ENCODE measurements around the gene UST.

Gene UST

GRCh38 chr6:148746363-148747144 lies at the start of gene UST:
TSS of gene UST (plus strand) at chr6:148747030. CDS start at chr6:148747431, 401 bp downstream.
- DNase-seq (ENCODE audit: low spot score) = peak; percentile 87

- no peak for DNase-seq (ENCODE audit: low spot score)
Measured at GRCh38 chr6:148697895-148698440, 48.9 kb upstream of the UST start.

- no peak for DNase-seq (ENCODE audit: low spot score)
Measured at GRCh38 chr6:148698671-148699180, 48.1 kb upstream of the UST start.

GRCh38 chr6:148700047-148700715 lies 46.6 kb upstream of the UST start:
- DNase-seq (ENCODE audit: low spot score) = no peak

- DNase-seq (ENCODE audit: low spot score) = peak; percentile 38
Measured at GRCh38 chr6:148700741-148701311, 46.0 kb upstream of the UST start.

GRCh38 chr6:148701375-148701774 lies 45.5 kb upstream of the UST start:
- DNase-seq (ENCODE audit: low spot score) = no peak

GRCh38 chr6:148703900-148704299 lies 42.9 kb upstream of the UST start:
- DNase-seq (ENCODE audit: low spot score) = no peak

- DNase-seq (ENCODE audit: low spot score) = no peak
Measured at GRCh38 chr6:148704400-148705246, 42.2 kb upstream of the UST start.

- no peak for DNase-seq (ENCODE audit: low spot score)
Measured at GRCh38 chr6:148708707-148709106, 38.1 kb upstream of the UST start.

- no peak for DNase-seq (ENCODE audit: low spot score)
Measured at GRCh38 chr6:148709577-148709976, 37.3 kb upstream of the UST start.

GRCh38 chr6:148711833-148712654 lies 34.8 kb upstream of the UST start:
- no peak for DNase-seq (ENCODE audit: low spot score)

GRCh38 chr6:148713033-148713738 lies 33.6 kb upstream of the UST start:
- DNase-seq (ENCODE audit: low spot score) = no peak

- DNase-seq (ENCODE audit: low spot score) = no peak
Measured at GRCh38 chr6:148713921-148714320, 32.9 kb upstream of the UST start.

GRCh38 chr6:148716811-148717210 lies 30.0 kb upstream of the UST start:
- no peak for DNase-seq (ENCODE audit: low spot score)

- DNase-seq (ENCODE audit: low spot score) = no peak
Measured at GRCh38 chr6:148720406-148720805, 26.4 kb upstream of the UST start.

GRCh38 chr6:148720897-148721296 lies 25.9 kb upstream of the UST start:
- DNase-seq (ENCODE audit: low spot score) = no peak

GRCh38 chr6:148723484-148723883 lies 23.3 kb upstream of the UST start:
- no peak for DNase-seq (ENCODE audit: low spot score)

GRCh38 chr6:148724428-148724827 lies 22.4 kb upstream of the UST start:
- no peak for DNase-seq (ENCODE audit: low spot score)

GRCh38 chr6:148727104-148727503 lies 19.7 kb upstream of the UST start:
- no peak for DNase-seq (ENCODE audit: low spot score)

- DNase-seq (ENCODE audit: low spot score) = no peak
Measured at GRCh38 chr6:148735989-148736388, 10.8 kb upstream of the UST start.
